ENCODE results near the gene LAMB1.

Gene LAMB1

GRCh38 chr7:107911981-107912380 is 91.0 kb downstream of the LAMB1 start:
- TF ChIP-seq REST (IDR thresholded peaks at IDR 0.05; ENCODE audit: insufficient replicate concordance, low read depth) (no peak), GABPA (IDR thresholded peaks at IDR 0.05; ENCODE audit: low read depth) (no peak), SPI1 (IDR thresholded peaks at IDR 0.05; ENCODE audit: borderline replicate concordance, low read depth) (no peak), CTCF (IDR thresholded peaks at IDR 0.05; ENCODE audit: insufficient read depth, low read length) (no peak), POLR2AphosphoS5 (IDR thresholded peaks at IDR 0.05; ENCODE audit: low read depth) (no peak)
- Histone ChIP-seq H3K4me3 (replicated peaks; ENCODE audit: insufficient read depth, low read length) (no peak overlapping the region), H3K27me3 (ENCODE audit: insufficient read depth, poor library complexity, severe bottlenecking) (no peaks in the 10 kb centered on the region), H3K27ac (replicated peaks) (no peak overlapping the region)
- no peak for DNase-seq (ENCODE audit: low read depth in 1 of 2, low spot score in 1 of 2)

GRCh38 chr7:107909445-107909844 is 93.5 kb downstream of the LAMB1 start:
- no peak for TF ChIP-seq SPI1 (IDR thresholded peaks at IDR 0.05; ENCODE audit: borderline replicate concordance, low read depth)
- no peak for TF ChIP-seq POLR2AphosphoS5 (IDR thresholded peaks at IDR 0.05; ENCODE audit: low read depth)
- TF ChIP-seq GABPA (IDR thresholded peaks at IDR 0.05; ENCODE audit: low read depth): no peak
- no peak for TF ChIP-seq REST (IDR thresholded peaks at IDR 0.05; ENCODE audit: insufficient replicate concordance, low read depth)
- TF ChIP-seq CTCF (IDR thresholded peaks at IDR 0.05; ENCODE audit: insufficient read depth, low read length): no peak
- H3K4me3 ChIP-seq (replicated peaks; ENCODE audit: insufficient read depth, low read length): no peak overlapping the region

GRCh38 chr7:107907790-107908189 is 95.2 kb downstream of the LAMB1 start:
- peak; percentile 10 to 67 for DNase-seq (ENCODE audit: low read depth in 1 of 2, low spot score in 1 of 2)
- no peaks in the 10 kb centered on the region for H3K27me3 ChIP-seq (ENCODE audit: insufficient read depth, poor library complexity, severe bottlenecking)
- H3K27ac ChIP-seq (replicated peaks): no peak overlapping the region
- TF ChIP-seq POLR2AphosphoS5 (IDR thresholded peaks at IDR 0.05; ENCODE audit: low read depth): no peak
- no peak for TF ChIP-seq CTCF (IDR thresholded peaks at IDR 0.05; ENCODE audit: insufficient read depth, low read length)
- peak; percentile 71; the same call in 1 of the 2 replicates for TF ChIP-seq SPI1 (IDR thresholded peaks at IDR 0.05; ENCODE audit: borderline replicate concordance, low read depth)
- no peak overlapping the region for H3K4me3 ChIP-seq (replicated peaks; ENCODE audit: insufficient read depth, low read length)

More at GRCh38 chr7:107909445-107909844, 93.5 kb downstream of the LAMB1 start:
- Histone ChIP-seq H3K27me3 (ENCODE audit: insufficient read depth, poor library complexity, severe bottlenecking) (no peaks in the 10 kb centered on the region), H3K27ac (replicated peaks) (no peak overlapping the region)
- DNase-seq (ENCODE audit: low read depth in 1 of 2, low spot score in 1 of 2): no peak

GRCh38 chr7:107902381-107902780 is 100.6 kb downstream of the LAMB1 start:
- Histone ChIP-seq H3K4me3 (replicated peaks; ENCODE audit: insufficient read depth, low read length) (no peak overlapping the region), H3K27me3 (ENCODE audit: insufficient read depth, poor library complexity, severe bottlenecking) (no peaks in the 10 kb centered on the region), H3K27ac (replicated peaks) (no peak overlapping the region)
- no peak for DNase-seq (ENCODE audit: low read depth in 1 of 2, low spot score in 1 of 2)
- TF ChIP-seq POLR2AphosphoS5 (IDR thresholded peaks at IDR 0.05; ENCODE audit: low read depth): no peak

Data from HL-60 (cell line).